ENCODE measurements around the gene APMAP.

The APMAP gene, protein sequence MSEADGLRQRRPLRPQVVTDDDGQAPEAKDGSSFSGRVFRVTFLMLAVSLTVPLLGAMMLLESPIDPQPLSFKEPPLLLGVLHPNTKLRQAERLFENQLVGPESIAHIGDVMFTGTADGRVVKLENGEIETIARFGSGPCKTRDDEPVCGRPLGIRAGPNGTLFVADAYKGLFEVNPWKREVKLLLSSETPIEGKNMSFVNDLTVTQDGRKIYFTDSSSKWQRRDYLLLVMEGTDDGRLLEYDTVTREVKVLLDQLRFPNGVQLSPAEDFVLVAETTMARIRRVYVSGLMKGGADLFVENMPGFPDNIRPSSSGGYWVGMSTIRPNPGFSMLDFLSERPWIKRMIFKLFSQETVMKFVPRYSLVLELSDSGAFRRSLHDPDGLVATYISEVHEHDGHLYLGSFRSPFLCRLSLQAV

DNA sequence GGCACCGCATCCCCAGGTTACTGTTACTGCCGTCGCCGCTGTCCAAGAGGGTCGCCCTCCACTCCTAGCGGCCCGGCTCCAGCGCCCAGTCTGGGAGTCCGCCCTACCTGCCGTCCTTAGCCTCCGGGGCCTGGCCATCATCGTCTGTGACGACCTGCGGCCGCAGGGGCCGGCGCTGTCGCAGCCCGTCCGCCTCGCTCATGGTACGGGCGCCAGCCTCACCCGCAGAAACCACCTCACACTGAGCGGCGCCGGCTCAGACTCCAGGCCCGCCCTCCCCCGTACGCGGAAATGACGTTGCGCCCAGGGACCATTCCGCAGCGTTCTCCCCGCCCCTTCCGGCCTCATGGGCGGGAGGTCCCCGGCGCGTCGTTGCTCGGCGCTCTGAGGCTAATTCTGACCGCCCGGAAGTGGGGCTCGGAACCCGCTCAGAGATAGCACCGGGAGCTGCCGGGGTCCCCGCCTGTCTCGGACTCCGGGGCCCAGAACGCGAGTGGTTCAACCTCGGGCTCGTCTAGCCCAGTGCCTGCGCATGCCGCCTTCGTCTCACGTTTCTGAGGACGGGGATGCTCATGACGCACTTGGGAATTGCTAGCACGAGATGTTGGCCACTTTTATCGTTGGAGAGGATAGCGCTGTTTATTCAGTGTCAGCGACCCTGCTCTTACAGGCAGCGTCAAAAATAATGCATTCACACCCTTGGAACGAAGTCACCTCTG lies at the start of gene APMAP:
APMAP (minus strand) TSS at position 265 of the 719 bp plus-strand sequence; CDS start at position 202, 63 bp downstream.
- peak; percentile 96 to 97 for DNase-seq

DNA sequence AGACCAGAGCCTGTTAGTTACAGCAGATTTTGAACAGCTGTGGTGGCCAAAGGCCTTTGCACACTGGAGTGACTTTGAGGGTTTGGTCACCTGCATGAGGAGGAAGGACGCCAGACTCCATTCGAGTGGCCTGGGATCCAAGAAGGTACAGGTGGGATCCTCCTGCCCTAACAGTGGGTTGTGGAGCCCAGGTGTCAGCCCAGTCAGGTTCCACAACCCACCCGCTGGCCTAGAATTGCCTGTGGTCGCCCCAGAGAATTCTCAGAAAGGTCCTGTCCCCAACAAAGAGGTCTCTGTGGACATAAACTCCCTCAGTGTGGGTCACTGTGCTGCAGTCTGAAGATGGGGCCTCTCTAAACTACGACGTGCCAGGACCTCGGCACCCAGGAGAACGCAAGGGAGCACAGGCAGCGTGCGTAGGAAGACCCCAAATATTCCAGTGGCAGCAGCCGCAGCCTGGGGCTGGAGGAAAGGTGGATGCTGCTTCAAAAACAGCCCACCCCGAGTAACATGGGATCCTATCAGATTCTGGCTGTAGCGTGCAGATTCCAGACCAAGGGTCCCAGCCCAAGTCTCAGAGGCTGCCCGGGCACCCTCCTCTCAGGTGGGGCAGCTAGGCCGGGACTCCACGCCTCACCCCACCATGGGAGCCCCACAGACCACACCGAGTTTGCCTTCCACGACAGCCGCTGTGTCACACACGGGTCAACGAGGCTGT lies 49.4 kb upstream of the APMAP start:
- no peak for DNase-seq

DNA sequence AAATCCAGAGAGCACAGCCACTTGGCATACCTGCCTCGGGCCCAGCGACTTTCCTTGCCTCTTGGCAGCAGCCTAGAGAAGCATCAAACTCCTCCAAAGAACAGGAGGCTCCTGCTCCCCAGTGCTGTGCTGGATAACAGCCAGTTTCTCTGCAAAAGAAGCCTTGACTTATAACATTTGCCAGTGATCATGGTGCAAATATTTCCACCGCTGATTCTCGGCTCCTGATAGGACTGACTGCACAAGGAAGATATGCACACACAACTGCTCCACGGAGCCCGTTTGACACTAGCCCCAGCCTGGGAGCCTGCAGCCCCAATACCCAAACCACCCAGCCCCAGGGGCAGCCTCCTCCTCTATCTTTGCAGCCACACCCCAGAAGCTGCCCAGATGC lies 47.9 kb upstream of the APMAP start:
- no peak for DNase-seq

DNA sequence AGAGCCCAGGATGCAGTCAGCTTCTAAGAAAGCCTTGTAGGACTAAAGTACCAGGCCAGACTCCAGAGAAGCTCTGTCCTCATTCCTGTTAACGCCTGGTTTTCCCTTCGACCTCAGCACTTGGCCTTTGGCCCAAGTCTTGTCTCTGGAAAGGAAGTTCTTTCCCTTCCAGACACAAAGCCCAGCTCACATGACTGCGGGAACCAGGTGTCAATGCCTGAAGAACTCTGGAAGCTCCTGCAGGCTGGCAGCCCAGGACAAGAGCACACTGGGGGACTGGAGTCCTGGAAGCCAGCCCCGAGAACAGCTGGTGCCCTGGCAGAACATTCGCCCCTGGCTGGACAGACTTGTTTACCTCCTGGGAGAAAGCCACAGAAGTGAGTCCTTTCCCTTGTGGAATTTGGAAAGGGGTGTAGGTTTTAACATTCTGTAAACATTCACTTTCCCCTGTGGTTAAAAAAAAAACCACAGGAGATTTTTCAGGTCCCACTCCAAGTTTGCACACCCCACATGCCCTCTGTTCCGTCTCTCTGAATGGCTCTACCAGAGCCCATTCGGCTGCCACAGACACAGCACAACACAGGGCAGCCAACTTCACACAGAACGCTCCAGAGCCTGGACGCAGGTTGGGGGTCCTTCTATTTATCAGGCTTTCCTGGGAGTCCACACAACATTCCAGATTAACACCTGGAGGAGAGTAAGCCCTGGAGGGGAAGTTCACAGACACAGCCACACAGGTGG lies 47.3 kb upstream of the APMAP start:
- DNase-seq, result no peak

DNA sequence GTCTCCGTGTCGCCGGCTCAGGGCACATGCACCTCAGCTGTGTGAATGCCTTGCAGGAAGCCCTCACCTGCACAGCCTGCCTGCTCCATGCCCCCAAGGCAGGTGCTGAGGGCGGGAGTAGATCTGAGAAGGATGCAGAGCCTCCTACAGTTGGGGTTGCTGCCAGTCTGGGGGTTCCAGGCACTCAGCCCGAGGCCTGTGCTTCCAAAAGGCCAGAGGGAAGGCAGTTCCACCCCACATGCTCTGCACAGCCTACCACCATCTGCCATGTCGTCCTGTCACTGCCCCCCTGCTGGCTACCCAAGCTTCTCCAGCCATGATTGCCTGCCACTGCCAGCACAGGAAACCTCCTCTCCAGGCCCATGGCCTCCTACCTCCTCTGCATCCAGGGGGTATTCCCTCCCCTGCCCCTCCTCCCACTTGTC lies 46.1 kb upstream of the APMAP start:
- DNase-seq, result no peak

DNA sequence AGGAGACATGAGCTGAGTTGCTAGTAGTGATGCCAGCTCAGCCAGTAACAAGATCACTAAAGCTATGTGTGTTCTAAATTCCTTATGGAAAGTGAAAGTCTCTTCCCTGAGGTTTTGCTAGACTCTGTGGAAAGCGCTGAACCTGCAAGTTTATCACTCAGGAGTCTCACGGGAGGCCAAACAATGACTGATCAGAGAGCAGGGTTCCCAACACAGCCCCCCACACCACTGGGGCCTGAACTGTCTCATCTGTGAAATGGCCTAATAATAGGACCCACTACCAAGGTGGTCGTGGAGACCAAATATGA lies 45.5 kb upstream of the APMAP start:
- no peak for DNase-seq

DNA sequence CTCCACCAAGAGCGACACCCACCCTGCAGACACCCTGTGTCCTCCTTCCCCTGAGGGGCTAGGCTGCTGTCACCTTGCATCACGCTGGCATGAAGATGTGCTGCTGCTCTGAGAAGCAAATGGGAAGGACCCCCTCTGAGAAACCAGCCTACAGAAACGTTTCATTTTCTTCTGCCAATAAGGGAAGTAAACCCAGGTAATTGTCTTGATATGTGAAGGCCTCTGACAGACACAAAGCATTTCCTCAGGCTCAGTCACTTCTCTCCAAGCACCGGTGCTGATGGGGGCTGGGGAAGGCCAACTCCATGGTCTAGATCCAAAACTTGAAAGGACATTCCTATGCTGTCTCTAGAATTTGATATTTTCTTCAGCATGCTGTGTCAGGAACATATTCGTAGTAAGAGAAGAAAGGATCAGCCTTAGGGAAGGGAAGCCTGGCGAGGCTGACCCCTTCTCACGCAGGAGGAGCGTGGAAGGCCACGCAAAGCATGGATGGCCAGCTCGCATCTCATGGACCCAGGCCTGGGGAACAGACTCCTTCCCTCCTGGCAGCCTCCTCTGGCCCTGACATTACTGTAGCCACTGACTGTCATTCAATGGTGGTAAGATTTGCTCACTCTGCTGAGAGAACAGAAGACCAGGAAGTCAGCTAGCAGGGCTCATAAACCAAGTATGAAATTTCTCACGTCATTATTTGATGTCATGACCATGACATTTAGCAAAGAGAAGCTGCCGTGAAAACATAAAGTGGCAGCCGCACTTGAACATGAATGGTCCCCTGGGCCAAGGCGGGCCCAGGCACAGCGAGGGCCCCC lies 44.9 kb upstream of the APMAP start:
- DNase-seq, result no peak

DNA sequence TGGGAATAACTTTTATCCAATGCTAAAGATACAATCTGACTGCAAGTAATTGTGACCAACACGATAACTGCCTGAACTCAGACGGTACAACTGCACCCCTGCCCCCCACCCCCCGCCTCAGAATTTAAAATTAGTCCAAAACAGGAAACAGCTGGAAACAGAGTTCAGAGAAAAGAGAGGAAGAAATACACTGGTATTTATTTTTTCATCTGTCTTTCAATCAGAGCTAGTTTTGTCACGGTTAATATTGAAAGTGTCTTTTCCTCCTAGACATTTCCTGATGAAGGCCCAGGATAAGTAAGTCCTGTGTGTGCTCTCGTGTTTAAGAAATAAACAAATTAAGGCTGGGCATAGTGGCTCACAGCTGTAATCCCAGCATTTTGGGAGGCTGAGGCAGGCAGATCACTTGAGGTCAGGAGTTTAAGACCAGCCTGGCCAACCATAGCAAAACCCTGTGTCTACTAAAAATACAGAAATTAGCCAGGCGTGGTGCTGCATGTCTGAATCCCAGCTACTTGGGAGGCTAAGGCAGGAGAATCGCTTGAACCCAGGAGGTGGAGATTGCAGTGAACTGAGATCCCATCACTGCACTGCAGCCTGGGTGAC lies 43.9 kb upstream of the APMAP start:
- DNase-seq, result no peak

DNA sequence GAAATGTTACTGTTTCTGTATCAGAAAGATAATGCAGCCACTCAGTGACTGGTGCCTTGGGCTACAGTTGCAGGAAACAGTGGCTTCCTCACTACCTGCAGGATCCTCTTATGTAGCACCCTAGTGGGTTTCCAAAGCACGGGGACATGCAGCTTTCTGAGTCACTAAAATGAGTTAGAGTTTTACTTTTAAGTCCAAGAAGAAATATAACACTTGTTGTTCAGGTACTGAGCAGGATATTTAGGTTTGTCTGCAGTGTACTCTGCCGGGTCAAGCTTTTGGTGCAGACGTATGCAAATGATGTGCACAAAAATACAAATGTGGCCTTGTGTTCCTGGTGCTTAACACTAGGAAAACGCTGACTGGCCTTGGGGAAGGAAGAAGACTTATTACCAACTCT lies 43.4 kb upstream of the APMAP start:
- no peak for DNase-seq

DNA sequence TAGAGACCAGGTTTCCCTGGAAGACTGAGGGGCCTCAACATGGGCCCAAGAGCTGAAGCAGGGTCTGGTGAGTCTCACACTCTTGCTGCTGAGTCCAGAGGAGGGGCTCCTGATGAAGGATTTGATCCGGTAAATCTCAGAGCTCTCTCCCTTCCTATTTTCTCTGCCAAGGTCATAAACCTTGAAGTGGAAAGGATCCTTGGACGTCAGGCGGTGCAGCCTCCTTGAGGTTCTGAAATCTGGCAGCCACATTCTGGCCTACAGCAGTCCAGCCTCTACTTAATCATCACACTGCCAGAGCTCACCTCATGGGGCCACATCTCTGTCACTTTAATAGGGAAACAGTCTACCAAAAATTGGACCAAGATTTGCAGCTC lies 41.4 kb upstream of the APMAP start:
- no peak for DNase-seq

DNA sequence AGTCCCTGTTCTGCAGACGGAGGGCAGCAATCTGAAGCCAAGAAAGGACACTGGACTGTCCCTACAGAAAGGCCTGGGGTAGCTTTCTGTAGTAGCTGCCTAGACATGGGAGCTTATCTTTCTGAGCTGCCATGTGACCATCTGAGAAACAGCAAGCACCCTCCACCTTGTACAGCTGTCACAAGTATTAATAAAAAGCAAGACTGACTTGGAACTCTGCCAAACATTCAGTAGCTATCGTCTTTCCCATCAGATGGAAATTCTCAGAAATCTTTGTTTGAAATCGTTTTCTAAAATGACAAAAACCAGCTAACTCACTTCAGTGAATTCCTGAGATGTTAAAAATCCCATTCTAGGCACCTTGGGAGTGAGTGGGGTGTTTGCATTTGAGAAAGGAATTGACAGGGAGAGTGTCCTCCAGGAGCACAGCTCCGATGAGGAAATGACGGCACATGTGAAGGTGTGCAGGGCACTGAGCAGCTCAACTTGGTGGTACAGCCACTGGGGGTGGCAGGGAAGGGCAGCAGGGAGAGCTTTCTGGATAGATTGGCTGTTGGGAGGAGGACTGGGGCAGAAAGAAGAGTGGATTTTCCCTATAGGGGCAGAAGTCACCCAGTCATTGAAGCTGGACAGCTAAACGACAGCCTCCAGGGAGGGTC lies 40.8 kb upstream of the APMAP start:
- DNase-seq, result no peak

DNA sequence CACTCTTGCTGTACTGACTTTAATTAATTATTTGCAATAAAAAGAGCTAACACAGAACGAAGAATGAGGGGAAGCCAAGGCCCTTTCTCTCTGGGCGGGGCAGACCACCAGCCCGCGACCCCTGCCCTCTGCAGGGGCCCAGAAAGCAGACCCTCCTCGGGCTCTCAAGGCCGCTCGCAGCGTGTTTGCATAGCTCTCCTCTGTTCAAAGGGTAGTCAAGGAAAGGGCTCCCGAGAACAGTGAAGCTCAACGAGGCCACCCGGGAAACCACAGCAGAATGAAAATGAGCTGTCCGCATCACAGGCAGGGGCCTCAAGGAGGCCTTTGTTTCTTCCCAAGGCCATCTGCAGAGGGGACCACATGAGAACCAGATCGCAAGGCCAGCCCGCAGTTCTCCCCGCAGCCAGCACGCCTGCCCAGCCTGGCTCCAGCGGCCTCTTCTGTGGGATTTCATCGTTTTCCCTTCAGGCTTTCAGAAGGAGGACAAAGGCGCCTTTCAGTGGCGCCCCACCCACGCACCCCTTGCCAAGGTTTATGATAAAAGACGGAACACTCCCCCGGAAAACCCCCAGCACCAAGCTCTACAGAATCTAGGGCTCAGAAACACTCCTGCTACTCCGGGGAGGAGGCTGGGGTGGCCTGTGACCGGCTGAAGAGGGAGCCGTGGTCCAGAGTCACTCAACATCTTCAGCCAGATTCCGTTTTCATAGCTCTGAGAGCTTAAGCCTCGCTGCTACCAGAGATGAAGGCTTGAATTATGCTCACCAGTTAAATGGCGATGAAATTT lies 40.1 kb upstream of the APMAP start:
- DNase-seq, result no peak

DNA sequence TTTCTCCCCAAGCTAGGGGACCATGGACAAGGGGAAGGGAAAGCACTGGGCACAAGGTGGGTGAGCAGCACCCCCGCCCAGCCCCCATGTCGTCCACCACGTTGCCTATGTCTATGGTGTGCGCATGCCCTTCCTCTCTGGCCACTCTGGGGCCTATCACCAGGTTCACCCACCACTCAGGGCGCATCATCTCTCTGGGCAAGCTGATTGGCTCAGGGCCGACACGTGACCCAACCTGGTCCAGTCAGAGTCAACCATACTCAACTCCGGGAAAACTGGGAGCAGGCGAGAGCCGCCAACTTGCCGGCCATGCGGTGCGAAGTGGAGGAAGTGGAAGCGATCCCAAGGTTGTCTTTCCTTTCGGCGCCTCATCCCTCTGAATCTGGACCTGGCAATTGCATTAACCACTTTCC lies 39.5 kb upstream of the APMAP start:
- no peak for DNase-seq

DNA sequence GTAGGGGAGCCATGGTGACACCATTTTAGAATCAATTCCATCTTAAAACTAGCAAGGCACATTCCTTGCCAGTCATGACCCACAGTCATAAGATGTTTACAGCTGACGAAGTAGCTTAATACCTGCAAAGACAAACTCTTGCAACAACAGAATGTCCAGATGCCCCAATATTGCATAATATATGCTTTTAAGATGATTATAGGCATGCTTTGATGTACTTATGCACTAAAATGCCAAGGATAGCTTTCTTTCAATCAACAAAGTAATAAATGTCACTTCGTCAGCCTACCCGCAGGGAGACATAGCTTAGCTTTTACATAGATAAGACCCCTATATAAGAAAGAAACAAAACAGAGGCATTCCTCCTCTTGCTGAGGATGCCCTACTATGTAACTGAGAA lies 38.7 kb upstream of the APMAP start:
- no peak for DNase-seq

DNA sequence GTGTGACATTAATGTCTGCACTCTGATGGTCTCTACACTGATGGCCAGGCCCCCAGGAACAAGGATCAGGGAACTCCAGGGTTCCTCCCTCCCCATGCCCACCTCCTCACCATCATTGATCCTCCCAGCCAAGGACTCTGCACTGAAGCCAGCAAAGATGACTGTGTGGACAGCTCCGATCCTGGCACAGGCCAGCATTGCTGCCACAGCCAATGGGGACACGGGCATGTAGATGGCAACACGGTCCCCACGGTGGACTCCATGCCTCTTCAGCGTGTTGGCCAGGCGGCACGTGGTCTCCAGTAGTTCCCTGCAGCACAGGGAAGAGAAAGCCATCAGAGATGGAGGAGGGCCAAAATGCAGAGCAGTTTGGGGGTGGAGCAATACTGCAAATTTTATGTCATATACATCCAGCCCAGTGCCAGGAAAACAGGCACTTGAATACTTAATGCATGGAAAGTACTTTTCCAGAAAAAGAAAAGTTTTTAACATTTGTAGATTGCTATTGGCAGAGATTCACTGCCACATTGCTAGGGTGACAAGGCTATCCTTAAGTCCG lies 38.2 kb upstream of the APMAP start:
- no peak for DNase-seq

DNA sequence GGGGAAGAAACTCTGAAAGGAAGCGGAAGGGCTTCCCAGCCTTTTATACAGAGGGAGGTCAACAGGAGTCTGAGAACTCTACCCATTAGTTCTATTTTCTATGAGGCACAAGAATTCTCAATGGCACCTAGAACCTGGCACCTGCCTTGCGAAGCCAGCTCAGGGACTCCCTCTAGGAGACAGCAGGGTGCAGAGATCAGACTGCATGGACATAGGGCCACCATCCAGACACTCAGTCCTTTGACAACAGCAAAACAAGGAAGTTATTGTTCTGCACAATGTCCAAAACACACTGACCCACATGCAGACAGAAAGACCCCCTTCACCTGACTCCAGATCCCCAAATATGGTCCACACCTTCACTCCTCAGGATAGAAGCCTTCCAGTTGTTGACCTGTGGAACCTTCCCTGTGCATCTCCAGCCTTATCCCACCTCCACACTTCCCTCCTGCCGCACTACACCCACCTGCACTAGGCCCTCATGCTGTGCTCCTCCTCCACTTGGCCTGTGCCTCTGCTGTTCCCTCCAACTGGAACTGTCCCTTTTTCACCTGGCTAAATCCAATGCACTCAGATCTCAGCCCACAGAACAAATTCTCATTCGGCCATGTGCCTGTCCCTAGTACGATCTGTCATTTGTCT lies 37.6 kb upstream of the APMAP start:
- no peak for DNase-seq

DNA sequence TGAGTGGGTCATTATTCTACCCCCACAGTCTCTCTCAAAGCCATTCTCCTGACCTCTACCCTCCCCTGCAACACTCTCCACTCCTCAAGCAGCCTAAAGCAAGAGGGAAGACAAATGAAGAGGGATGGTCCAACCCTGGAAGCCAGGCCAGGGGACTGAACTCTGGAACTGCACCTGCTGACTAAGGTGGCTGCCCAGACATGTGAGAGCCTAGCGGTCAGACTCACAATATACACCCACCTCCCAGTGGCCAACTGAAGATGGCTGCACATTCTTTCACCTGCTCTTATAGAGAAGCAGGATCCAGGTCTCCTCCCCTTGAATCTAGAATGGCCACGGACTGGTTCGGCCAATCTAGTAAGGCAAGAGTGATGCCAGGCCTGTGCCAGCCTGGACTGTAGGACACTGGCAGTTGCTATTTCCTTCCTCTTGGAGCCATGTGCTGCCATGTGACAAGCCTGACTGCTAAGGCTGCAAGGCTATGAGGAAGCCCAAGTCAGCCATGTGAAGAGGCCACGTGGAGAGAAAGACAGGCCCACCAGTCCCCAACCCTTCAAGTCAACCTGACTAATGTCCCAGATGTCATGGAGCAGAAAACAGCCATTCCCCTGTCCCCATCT lies 33.5 kb upstream of the APMAP start:
- DNase-seq, result no peak

DNA sequence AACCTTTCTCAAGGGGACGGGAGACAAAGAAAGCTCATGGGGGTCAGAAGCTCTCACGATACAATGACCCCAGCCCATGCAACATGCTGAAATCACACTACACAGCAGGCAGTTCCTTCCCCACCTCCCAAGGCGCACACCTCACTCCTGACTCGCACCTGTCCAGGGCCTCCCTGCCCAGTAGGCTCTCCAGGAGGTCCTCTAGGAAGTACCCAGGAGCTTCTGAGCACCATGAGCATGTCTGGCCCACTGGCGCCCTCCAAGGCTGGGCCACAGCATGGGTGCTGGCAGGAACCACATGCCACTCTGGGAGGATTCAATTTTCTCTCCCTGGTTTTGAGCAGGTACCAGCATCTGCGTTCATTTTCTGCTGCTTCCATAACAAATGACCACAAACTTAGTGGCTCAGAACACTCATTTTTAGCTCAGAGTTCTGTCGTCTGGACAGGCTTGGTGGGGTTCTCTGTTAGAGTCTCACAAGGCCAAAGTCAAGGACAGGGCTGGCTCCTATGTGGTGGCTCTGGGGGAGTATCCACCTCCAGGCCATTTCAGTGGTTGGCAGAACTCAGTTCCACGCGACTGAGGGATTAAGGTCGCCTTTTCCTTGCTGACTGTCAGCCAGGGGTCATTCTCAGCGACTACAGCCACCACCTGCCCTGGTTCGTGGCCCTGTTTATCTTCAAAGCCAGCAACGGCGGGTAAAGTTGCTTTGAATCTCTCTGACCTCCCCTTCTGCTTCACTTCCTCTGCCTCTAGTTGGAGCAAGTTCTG lies 32.7 kb upstream of the APMAP start:
- DNase-seq, result no peak

Measured in activated T-cell treated with anti-CD3 and anti-CD28 coated beads, Interleukin-2, amount 50 U/mL, for 48 hours (primary cell).